Fibroblast of skin of back (primary cell): Measurements from ENCODE around the gene UPF2.
"Not testable (repeated sequence)": the region's sequence is repeated elsewhere in the genome, so short reads cannot be mapped to it uniquely, and the experiment has no call there.

Experiments
- DNase-seq: peaks from one replicate; pipeline ENCODE4 v3.0.0-alpha.2; 2013

The UPF2 gene

GRCh38 chr10:11901833-11902475, 140.7 kb downstream of the UPF2 start:
- peak; percentile 12 for DNase-seq

- DNase-seq = no peak
These were observed 141.2 kb downstream of the UPF2 start for GRCh38 chr10:11901454-11901832.

GRCh38 chr10:11901036-11901301, 141.6 kb downstream of the UPF2 start:
- DNase-seq = no peak

GRCh38 chr10:11899067-11899876, 143.3 kb downstream of the UPF2 start:
- DNase-seq = no peak

- DNase-seq = no peak
These were observed 144.1 kb downstream of the UPF2 start for GRCh38 chr10:11898372-11899066.

- DNase-seq = no peak
These were observed 144.6 kb downstream of the UPF2 start for GRCh38 chr10:11898033-11898371.

GRCh38 chr10:11896549-11897200, 145.9 kb downstream of the UPF2 start:
- DNase-seq = no peak

- no peak for DNase-seq
These were observed 147.0 kb downstream of the UPF2 start for GRCh38 chr10:11895598-11895997.

- no peak for DNase-seq
These were observed 147.5 kb downstream of the UPF2 start for GRCh38 chr10:11895108-11895466.

- DNase-seq = no peak
These were observed 148.1 kb downstream of the UPF2 start for GRCh38 chr10:11894381-11895107.

- DNase-seq = no peak
These were observed 148.8 kb downstream of the UPF2 start for GRCh38 chr10:11893749-11894278.

GRCh38 chr10:11891776-11892486, 150.7 kb downstream of the UPF2 start:
- no peak for DNase-seq

- DNase-seq = not testable (repeated sequence)
These were observed 153.3 kb downstream of the UPF2 start for GRCh38 chr10:11889263-11889662.

- no peak for DNase-seq
These were observed 155.0 kb downstream of the UPF2 start for GRCh38 chr10:11887381-11888227.

GRCh38 chr10:11886851-11887250, 155.8 kb downstream of the UPF2 start:
- no peak for DNase-seq

- no peak for DNase-seq
These were observed 156.5 kb downstream of the UPF2 start for GRCh38 chr10:11886138-11886474.

- DNase-seq = no peak
These were observed 157.0 kb downstream of the UPF2 start for GRCh38 chr10:11885437-11886137.

- no peak for DNase-seq
These were observed 157.7 kb downstream of the UPF2 start for GRCh38 chr10:11884706-11885423.

- DNase-seq = no peak
These were observed 159.8 kb downstream of the UPF2 start for GRCh38 chr10:11882646-11883375.
